ENCODE data around the gene RABGAP1L.
"Not testable (repeated sequence)": the region's sequence is repeated elsewhere in the genome, so short reads cannot be mapped to it uniquely, and the experiment has no call there.

The RABGAP1L gene

DNA sequence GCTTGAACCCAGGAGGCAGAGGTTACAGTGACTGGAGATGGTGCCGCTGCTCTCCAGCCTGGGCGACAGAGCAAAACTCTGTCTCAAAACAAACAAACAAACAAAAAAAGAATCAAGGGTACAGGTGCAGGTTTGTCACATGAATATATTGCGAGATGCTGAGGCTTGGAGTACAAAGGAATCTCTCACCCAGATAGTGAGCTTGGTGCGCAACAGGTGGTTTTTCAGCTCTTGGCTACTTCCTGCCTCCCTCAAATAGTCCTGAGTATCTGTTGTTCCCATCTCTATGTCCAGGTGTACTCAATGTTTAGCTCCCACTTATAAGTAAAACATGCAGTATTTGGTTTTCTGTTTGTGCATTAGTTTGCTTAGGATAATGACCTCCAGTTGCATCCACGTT lies 666.5 kb downstream of the RABGAP1L start:
- Mint-ChIP-seq H3K27me3 (ENCODE audit: low read depth) (no peaks in the 10 kb centered on the region), H3K4me1 (ENCODE audit: low read depth) (peaks cover 7% of the 10 kb centered on the region), H3K4me3 (no peak overlapping the region), H3K9me3 (no peaks in the 10 kb centered on the region), H3K36me3 (ENCODE audit: low read depth) (peaks cover 2% of the 10 kb centered on the region), H3K27ac (no peak overlapping the region)

DNA sequence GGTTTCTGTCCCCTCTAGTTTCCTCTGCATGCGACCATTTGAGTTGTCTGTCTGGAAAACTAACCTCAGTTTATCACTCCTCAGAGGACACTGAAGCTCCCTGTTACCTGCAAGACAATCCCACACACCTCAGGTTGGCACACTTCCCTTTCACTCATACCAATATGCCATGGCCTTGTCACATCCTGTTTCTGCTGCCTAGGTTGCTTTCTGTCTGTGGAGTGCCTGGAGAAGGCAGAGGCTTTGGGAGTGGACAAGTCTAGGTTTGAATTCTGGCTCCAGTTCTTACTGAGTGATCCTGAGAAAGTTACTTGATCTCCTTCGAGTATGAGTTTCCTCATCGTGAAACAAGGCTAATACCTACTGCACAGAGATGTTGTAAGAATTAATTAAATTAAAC lies 668.9 kb downstream of the RABGAP1L start:
- Mint-ChIP-seq H3K27me3 (ENCODE audit: low read depth) (no peaks in the 10 kb centered on the region), H3K27ac (no peak overlapping the region), H3K36me3 (ENCODE audit: low read depth) (peaks cover 2% of the 10 kb centered on the region), H3K4me1 (ENCODE audit: low read depth) (peaks cover 7% of the 10 kb centered on the region), H3K4me3 (no peak overlapping the region), H3K9me3 (no peaks in the 10 kb centered on the region)

DNA sequence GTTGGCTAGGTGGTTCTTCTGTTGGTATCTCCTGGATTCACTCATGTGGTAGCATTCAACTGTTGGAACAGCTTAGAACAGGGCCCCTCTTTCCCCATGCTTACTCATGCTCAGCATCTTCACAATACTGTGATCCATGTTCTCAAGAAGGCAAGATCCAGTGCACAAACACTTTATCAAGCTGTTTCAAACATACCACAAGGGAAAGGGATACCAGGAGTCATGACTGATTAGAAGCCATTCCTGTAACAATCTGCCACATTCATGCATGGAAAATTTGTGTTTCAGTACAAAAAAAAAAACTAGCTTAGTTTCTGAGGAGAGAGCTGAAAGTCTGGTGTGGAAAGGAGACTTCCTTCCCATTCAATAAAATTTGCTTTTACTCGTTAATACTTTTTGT lies 670.7 kb downstream of the RABGAP1L start:
- H3K27ac Mint-ChIP-seq: no peak overlapping the region
- no peaks in the 10 kb centered on the region for H3K27me3 Mint-ChIP-seq (ENCODE audit: low read depth)
- peaks cover 7% of the 10 kb centered on the region for H3K4me1 Mint-ChIP-seq (ENCODE audit: low read depth)
- H3K9me3 Mint-ChIP-seq: no peaks in the 10 kb centered on the region
- H3K4me3 Mint-ChIP-seq: no peak overlapping the region
- peaks cover 2% of the 10 kb centered on the region for H3K36me3 Mint-ChIP-seq (ENCODE audit: low read depth)

DNA sequence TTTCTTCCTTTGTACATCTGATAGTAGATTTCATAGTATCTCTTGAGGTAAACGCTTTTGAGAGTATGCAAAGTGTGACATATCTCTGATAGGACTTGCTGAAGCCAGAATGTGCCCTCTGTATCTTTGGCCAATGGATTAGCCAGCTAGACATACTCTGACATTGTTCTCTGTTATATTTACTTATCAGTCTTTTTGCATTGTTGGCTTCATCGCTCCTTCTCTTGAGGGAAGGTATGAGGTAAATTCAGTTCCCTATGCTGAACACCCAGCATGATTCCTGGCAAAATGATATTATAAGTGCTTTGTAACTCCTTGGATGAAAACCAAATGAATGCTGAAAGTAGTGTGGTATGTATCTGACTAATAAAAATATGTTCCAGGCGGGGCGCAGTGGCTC lies 677.2 kb downstream of the RABGAP1L start:
- Mint-ChIP-seq H3K9me3 (no peaks in the 10 kb centered on the region), H3K27ac (no peak overlapping the region), H3K4me1 (ENCODE audit: low read depth) (no peaks in the 10 kb centered on the region), H3K4me3 (no peak overlapping the region), H3K27me3 (ENCODE audit: low read depth) (no peaks in the 10 kb centered on the region), H3K36me3 (ENCODE audit: low read depth) (no peaks in the 10 kb centered on the region)

DNA sequence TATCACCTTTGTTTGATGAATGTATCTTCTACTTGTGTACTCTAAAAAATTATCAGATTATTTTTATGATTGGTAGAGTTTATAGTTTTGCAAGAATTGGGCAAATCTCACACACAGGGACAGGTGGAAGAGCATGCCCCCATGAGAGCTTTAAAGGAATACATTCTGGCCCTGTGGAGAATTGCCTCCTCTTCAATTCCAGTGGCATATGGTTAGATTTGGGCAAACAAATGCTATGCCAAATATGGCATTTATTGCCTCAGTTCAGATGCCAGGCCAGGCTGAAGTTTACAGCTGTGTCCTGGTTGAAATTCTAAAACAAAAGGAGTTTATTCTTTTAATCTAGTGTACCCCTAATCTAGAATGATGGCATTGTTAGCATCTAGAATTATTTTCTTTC lies 678.1 kb downstream of the RABGAP1L start:
- H3K4me1 Mint-ChIP-seq (ENCODE audit: low read depth): no peaks in the 10 kb centered on the region
- H3K27ac Mint-ChIP-seq: no peak overlapping the region
- H3K27me3 Mint-ChIP-seq (ENCODE audit: low read depth): no peaks in the 10 kb centered on the region
- H3K36me3 Mint-ChIP-seq (ENCODE audit: low read depth): no peaks in the 10 kb centered on the region
- H3K4me3 Mint-ChIP-seq: no peak overlapping the region
- no peaks in the 10 kb centered on the region for H3K9me3 Mint-ChIP-seq

DNA sequence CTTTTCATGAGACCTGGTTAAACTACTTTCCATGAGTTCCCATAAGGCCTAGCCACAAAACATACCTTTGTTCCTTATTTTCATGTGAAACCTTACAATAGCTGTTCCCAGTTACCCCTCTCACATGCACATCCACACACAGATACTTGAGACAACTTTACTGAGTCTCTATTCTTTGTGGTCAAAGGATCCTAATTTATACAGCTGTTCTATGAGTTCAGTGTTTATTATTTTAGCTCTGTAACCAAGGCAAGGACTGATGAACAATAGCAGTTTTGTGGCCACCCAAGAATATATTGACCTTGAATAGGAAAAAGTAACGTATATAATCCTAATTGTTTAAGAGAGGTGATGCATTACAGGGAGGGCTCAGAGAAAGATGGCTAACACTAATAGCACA lies 679.9 kb downstream of the RABGAP1L start:
- H3K36me3 Mint-ChIP-seq (ENCODE audit: low read depth): no peaks in the 10 kb centered on the region
- H3K4me1 Mint-ChIP-seq (ENCODE audit: low read depth): no peaks in the 10 kb centered on the region
- H3K9me3 Mint-ChIP-seq: no peaks in the 10 kb centered on the region
- no peak overlapping the region for H3K27ac Mint-ChIP-seq
- H3K27me3 Mint-ChIP-seq (ENCODE audit: low read depth): no peaks in the 10 kb centered on the region
- H3K4me3 Mint-ChIP-seq: no peak overlapping the region

DNA sequence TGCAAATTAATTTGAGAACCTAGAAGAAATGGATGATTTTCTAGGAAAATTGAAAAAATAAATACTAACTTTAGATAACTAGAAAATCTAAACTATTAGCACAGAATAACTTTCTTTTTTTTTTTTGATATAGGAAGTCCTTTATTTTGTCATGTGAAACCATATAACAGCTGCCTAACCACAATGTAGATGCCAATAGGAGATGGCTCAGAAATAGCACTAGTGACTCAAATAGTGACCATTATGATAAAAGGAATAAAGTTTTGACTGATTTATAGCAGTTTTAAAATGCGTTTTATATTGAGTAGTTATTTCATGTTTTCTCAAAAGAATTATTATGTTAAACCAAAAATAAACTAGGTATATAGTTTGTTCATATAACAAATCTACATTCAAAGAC lies 682.4 kb downstream of the RABGAP1L start:
- H3K36me3 Mint-ChIP-seq (ENCODE audit: low read depth): no peaks in the 10 kb centered on the region
- no peaks in the 10 kb centered on the region for H3K27me3 Mint-ChIP-seq (ENCODE audit: low read depth)
- no peak overlapping the region for H3K4me3 Mint-ChIP-seq
- no peak overlapping the region for H3K27ac Mint-ChIP-seq
- no peaks in the 10 kb centered on the region for H3K4me1 Mint-ChIP-seq (ENCODE audit: low read depth)
- no peaks in the 10 kb centered on the region for H3K9me3 Mint-ChIP-seq

DNA sequence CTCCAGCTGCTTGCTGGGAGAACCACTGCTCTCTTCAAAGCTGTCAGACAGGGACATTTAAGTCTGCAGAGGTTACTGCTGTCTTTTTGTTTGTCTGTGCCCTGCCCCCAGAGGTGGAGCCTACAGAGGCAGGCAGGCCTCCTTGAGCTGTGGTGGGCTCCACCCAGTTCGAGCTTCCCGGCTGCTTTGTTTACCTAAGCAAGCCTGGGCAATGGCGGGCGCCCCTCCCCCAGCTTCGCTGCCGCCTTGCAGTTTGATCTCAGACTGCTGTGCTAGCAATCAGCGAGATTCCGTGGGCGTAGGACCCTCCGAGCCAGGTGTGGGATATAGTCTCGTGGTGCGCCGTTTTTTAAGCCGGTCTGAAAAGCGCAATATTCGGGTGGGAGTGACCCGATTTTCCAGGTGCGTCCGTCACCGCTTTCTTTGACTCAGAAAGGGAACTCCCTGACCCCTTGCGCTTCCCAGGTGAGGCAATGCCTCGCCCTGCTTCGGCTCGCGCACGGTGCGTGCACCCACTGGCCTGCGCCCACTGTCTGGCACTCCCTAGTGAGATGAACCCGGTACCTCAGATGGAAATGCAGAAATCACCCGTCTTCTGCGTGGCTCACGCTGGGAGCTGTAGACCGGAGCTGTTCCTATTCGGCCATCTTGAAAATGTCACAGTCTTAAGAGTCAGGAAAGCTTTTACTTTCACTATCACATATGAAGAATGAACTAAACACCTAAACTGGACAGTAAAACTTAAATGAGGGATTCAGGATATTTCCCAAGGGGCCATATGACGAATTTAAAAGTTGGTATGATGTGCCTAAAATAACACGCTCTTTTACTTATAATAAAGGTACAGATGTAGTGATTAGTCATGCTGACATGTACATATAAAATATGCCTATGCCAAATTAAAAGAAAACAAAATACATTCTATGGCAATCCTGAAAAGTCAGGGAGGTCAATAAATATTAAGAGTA lies 689.6 kb downstream of the RABGAP1L start:
- not testable (repeated sequence) for H3K4me1 Mint-ChIP-seq (ENCODE audit: low read depth); H3K27me3 Mint-ChIP-seq (ENCODE audit: low read depth); H3K9me3 Mint-ChIP-seq; H3K4me3 Mint-ChIP-seq; H3K36me3 Mint-ChIP-seq (ENCODE audit: low read depth); H3K27ac Mint-ChIP-seq

DNA sequence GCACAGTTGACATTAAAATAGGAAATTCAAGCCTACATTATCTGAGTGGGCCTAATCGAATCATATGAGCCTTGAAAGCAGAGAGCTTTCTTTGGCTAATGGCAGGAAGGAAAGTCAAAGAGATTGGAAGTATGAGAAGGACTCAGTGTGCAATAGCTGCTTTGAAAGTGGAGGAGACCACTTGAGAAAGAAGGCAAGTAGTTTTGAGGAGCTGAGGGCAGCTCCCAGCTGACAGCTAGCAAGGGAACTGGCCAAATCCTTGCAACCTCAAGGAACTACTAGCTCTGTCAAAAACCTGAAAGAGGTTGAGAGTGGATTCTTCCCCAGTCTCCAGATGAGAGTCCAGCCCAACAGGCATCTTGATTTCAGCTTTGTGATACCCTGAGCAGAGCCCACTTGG lies 691.4 kb downstream of the RABGAP1L start:
- peaks cover 2% of the 10 kb centered on the region for H3K36me3 Mint-ChIP-seq (ENCODE audit: low read depth)
- peaks cover 4% of the 10 kb centered on the region for H3K4me1 Mint-ChIP-seq (ENCODE audit: low read depth)
- no peak overlapping the region for H3K27ac Mint-ChIP-seq
- no peak overlapping the region for H3K4me3 Mint-ChIP-seq
- no peaks in the 10 kb centered on the region for H3K9me3 Mint-ChIP-seq
- H3K27me3 Mint-ChIP-seq (ENCODE audit: low read depth): no peaks in the 10 kb centered on the region

DNA sequence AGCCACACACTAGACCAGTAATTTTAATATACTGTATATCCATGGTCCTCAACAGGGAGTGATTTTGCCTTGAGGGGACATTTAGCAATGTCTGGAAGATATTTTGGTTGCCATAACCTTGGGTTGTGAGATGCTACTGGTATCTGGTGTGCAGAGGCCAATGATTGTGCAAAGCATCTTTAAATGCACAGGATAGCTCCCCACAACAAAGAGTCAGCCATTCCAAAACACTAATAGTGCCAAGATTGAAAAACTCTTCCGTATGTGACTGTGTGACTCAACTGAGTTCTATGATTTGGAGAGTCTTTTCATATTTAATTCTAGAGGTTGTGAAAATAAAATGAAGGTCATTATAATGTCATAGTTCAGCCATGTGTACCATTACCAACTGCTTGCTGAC lies 699.0 kb downstream of the RABGAP1L start:
- peaks cover 6% of the 10 kb centered on the region for H3K9me3 Mint-ChIP-seq
- no peaks in the 10 kb centered on the region for H3K4me1 Mint-ChIP-seq (ENCODE audit: low read depth)
- no peaks in the 10 kb centered on the region for H3K27me3 Mint-ChIP-seq (ENCODE audit: low read depth)
- no peaks in the 10 kb centered on the region for H3K36me3 Mint-ChIP-seq (ENCODE audit: low read depth)
- H3K27ac Mint-ChIP-seq: no peak overlapping the region
- H3K4me3 Mint-ChIP-seq: no peak overlapping the region

DNA sequence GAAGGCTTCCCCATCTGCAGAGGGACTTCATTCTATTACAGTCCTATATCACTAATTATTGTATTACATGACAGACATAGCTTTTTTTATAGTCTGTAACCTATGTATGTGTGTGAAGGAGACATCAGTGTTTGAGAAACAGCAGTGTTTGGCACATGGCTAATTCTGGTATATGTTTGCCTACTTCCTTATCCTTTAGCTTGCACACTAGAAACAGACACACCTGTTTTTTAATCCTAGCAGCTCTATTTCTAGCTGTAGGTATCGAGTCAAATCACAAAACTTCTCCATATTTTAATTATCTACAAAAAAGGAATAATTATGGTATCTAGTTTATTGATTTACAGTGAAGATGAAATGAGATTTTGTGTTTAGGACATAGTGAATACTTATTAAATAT lies 711.0 kb downstream of the RABGAP1L start:
- peaks cover 3% of the 10 kb centered on the region for H3K4me1 Mint-ChIP-seq (ENCODE audit: low read depth)
- H3K9me3 Mint-ChIP-seq: peaks cover 17% of the 10 kb centered on the region
- H3K4me3 Mint-ChIP-seq: no peak overlapping the region
- no peaks in the 10 kb centered on the region for H3K27me3 Mint-ChIP-seq (ENCODE audit: low read depth)
- H3K27ac Mint-ChIP-seq: no peak overlapping the region
- H3K36me3 Mint-ChIP-seq (ENCODE audit: low read depth): peaks cover 5% of the 10 kb centered on the region

DNA sequence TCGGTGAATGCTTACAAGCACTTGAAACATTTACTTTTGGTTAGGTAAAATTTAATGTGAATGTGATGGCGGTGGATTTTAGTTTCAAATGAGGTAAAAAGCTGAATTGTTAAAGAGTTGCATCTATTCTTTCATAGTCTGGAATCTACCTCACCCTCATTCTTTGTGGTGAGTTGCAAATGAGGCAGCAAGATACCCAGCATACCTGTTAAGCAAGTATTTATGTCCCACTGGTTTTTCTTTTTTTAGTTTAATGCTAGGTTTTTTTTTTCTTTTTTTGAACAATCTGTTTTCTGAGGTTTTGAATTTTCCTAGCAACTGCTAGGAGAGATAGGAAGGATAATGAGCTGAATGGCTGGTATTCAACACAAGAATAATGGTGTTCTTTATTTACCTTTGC lies 712.6 kb downstream of the RABGAP1L start:
- H3K9me3 Mint-ChIP-seq: peaks cover 17% of the 10 kb centered on the region
- H3K27ac Mint-ChIP-seq: no peak overlapping the region
- peaks cover 6% of the 10 kb centered on the region for H3K4me1 Mint-ChIP-seq (ENCODE audit: low read depth)
- H3K4me3 Mint-ChIP-seq: no peak overlapping the region
- peaks cover 5% of the 10 kb centered on the region for H3K36me3 Mint-ChIP-seq (ENCODE audit: low read depth)
- H3K27me3 Mint-ChIP-seq (ENCODE audit: low read depth): no peaks in the 10 kb centered on the region

DNA sequence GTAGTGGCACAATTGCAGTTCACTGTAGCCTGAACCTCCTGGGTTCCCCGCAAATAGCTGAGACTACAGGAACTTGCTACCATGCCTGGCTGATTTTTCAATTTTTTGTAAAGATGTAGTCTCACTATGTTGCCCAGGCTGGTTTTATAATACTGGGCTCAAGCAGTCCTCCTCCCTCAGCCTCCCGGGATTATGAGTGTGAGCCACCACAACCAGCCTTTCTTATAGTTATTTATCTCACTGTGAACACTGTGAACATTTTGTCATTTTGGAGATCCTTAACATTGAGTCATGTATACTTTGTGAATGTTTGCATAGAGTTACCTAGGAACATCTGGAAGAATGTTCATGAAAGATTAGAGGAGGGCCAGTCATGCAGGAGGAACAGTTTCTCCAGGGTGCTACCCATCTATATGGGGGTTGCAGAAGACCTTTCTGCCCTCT lies 713.3 kb downstream of the RABGAP1L start:
- Mint-ChIP-seq H3K4me1 (ENCODE audit: low read depth) (peaks cover 9% of the 10 kb centered on the region), H3K9me3 (peaks cover 17% of the 10 kb centered on the region), H3K36me3 (ENCODE audit: low read depth) (peaks cover 5% of the 10 kb centered on the region), H3K4me3 (no peak overlapping the region), H3K27ac (no peak overlapping the region), H3K27me3 (ENCODE audit: low read depth) (no peaks in the 10 kb centered on the region)

DNA sequence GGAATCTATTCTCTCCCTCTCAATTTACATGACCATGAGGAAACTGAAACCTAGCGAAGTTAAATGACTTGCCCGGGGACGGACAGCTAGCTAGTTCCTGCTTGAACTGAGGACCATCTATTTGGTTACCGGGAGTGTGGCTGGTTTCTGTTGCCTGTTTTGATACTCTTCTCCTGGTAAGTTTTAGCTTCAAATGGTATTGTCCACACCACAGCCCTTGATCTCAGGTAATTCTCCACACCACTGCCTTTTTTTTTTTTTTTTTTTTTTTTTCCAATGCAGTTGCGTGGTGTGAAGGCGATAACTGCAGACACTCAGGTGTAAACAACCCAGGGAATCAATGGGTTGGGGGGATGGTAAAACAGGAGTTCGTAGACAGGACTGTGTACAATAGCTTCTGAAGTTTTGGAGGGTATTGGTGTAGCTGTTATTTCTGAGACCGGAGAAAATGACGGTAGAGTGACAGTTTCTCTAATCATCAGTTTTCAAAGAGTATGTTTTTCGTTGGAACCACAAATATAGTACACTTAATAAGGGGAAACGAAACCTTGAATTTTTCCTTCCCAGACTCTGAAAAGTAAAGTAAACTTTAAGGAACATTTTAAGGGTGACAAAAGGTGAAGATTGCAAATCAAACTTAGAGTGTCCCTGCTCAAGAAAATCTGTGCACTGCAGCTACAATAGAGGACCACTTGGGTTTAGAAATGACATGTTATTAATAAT lies 715.2 kb downstream of the RABGAP1L start:
- Mint-ChIP-seq H3K36me3 (ENCODE audit: low read depth) (peaks cover 2% of the 10 kb centered on the region), H3K4me1 (ENCODE audit: low read depth) (peaks cover 9% of the 10 kb centered on the region), H3K9me3 (peaks cover 4% of the 10 kb centered on the region), H3K27me3 (ENCODE audit: low read depth) (no peaks in the 10 kb centered on the region), H3K4me3 (peak overlapping the region; percentile 62), H3K27ac (no peak overlapping the region)

DNA sequence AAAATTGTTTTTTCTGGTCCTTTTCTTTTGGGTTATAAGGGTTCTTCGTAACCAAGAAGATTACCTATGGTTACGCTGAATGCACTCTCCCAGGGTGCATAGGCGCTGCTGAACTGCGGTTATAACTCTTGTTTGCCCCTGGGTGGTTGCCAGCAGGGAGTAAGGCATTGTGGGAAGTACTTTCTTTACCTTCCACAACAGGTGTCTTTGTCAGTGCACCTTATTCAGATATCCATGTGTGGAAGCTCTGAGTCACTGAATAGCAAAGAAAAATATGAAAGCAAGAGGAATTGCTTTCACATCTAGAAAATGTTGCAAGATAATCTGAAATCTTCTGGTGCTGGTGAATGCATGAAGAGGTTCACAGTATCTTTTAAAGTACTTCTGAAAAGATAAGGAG lies 716.0 kb downstream of the RABGAP1L start:
- no peaks in the 10 kb centered on the region for H3K9me3 Mint-ChIP-seq
- H3K4me1 Mint-ChIP-seq (ENCODE audit: low read depth): peaks cover 9% of the 10 kb centered on the region
- H3K27ac Mint-ChIP-seq: no peak overlapping the region
- H3K36me3 Mint-ChIP-seq (ENCODE audit: low read depth): no peaks in the 10 kb centered on the region
- no peaks in the 10 kb centered on the region for H3K27me3 Mint-ChIP-seq (ENCODE audit: low read depth)
- H3K4me3 Mint-ChIP-seq: peak overlapping the region; percentile 53

Data from T-helper 1 cell treated with Interleukin-12 subunit alpha and Interleukin-12 subunit beta and Interleukin-4 antibody, amounts not matched to agents 30 μg/mL and 1 μg/mL, for 36 hours (primary cell).